Breast epithelium (tissue), 4 donors: ENCODE measurements around the gene POPDC2. TPM values are rescaled to one million over a fixed set of nuclear protein-coding genes. Genes with fewer than 3 reads are reported as not detected.

ENCODE experiments used
- DNase-seq, 2 donors: peaks; one replicate each; pipeline ENCODE4 v3.0.0-alpha.2; 2019; ENCODE audit warnings: low spot score in 2 of 2
- H3K27ac ChIP-seq, 2 donors: fragments of 200-600 bp; sonication (generic) in 1 of 2; one replicate each; pipeline ENCODE4 v1.5.1; 2016 to 2019; ENCODE audit warnings: mild to moderate bottlenecking in 1 of 2
- H3K27me3 ChIP-seq, 2 donors: fragments of 200-600 bp; sonication (generic) in 1 of 2; one replicate each; pipeline versions ENCODE4 v1.5.1 to v1.6.0; 2017 to 2019; ENCODE audit warnings: control low read depth in 1 of 2, mild to moderate bottlenecking in 1 of 2
- H3K36me3 ChIP-seq: fragments of 200-600 bp; one replicate; pipeline ENCODE4 v1.5.1; 2019
- H3K4me1 ChIP-seq, 2 donors: fragments of 200-600 bp; sonication (generic); one replicate each; pipeline ENCODE4 v1.5.1; 2016 to 2019; ENCODE audit warnings: control low read depth in 1 of 2
- H3K4me3 ChIP-seq, 3 donors: fragments of 200-600 bp; sonication (generic); 1 replicate in 2 of 3; 2 replicates in 1 of 3; pipeline ENCODE4 v1.5.1; 2016 to 2019; ENCODE audit warnings: mild to moderate bottlenecking in 3 of 3, moderate library complexity in 2 of 3
- H3K9me3 ChIP-seq, 2 donors: fragments of 200-600 bp; sonication (generic) in 1 of 2; one replicate each; pipeline ENCODE4 v1.5.1; 2016 to 2019; ENCODE audit warnings: control low read depth in 1 of 2
- CTCF ChIP-seq, 3 donors: fragments of 450-650 bp; IDR thresholded peaks; one replicate each; pipeline ENCODE4 v1.5.1; 2016 to 2017; ENCODE audit warnings: antibody characterized with exemption in 3 of 3, mild to moderate bottlenecking in 3 of 3, moderate library complexity in 3 of 3
- POLR2A ChIP-seq: fragments of 450-650 bp; IDR thresholded peaks from one replicate; pipeline ENCODE4 v1.6.1; 2016; ENCODE audit warnings: antibody characterized with exemption, mild to moderate bottlenecking, moderate library complexity
- POLR2AphosphoS5 ChIP-seq, 3 donors: sonication (generic); formaldehyde crosslinking; IDR thresholded peaks; one replicate each; pipeline ENCODE4 v1.6.1; 2017; ENCODE audit warnings: antibody characterized with exemption in 3 of 3
- intact Hi-C: fragments of 100-400 bp; cut with DNase I; formaldehyde crosslinking; loops from one replicate; pipeline ENCODE4 v1.15.1; 2023; ENCODE audit warnings: low total_unique reads
- total RNA-seq, 3 donors: library from RNA; depleted of rRNA; stranded (reverse); fragments of >200 nt; gene quantifications; one replicate each; pipeline ENCODE4 v1.1.0, GENCODE V29; 2016

Gene POPDC2
- total RNA-seq, 3 donors from 2014 or later, result 1.1 to 7.9 (median 6.9) TPM

- TF ChIP-seq CTCF (IDR thresholded peaks at IDR 0.05), result no peak
- no peak for TF ChIP-seq POLR2A
- no peak for TF ChIP-seq POLR2AphosphoS5 (IDR thresholded peaks at IDR 0.05)
- H3K36me3 ChIP-seq, result no peaks in the 10 kb centered on the region
- no peaks in the 10 kb centered on the region for H3K4me1 ChIP-seq
- intact Hi-C loops, result no loop called here
- no peak overlapping the region for H3K4me3 ChIP-seq
- no peak overlapping the region for H3K27ac ChIP-seq
- H3K9me3 ChIP-seq, result no peaks in the 10 kb centered on the region
- no peaks in the 10 kb centered on the region for H3K27me3 ChIP-seq
- no peak for DNase-seq
These were observed 39.5 kb downstream of the POPDC2 start for GRCh38 chr3:119620899-119621298.

GRCh38 chr3:119619094-119619493 lies 41.3 kb downstream of the POPDC2 start:
- Histone ChIP-seq H3K27ac (no peak overlapping the region), H3K27me3 (no peaks in the 10 kb centered on the region), H3K36me3 (no peaks in the 10 kb centered on the region), H3K9me3 (no peaks in the 10 kb centered on the region), H3K4me1 (no peaks in the 10 kb centered on the region), H3K4me3 (no peak overlapping the region)
- DNase-seq, result no peak
- TF ChIP-seq CTCF (IDR thresholded peaks at IDR 0.05) (no peak), POLR2A (no peak), POLR2AphosphoS5 (IDR thresholded peaks at IDR 0.05) (no peak)
- intact Hi-C loops, result no loop called here

DNA sequence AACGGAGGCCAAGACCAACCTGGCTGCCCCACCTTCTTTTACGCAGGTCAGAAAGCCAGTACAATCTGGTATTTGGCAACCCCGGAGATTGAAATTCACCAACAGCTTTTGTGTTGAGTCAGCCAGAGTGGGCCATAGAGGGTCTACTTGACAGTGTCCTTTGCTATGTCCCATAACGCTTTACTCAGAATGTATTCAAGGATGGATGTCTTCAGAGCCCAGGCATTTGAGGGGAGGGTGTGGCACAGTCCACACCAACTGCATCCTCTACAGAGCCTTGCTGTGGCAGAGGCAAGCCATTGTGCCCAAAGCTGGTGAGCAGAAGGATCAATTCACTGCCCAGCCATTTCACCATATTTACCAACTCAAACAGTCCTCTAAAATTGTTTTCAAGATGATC lies 44.3 kb downstream of the POPDC2 start:
- Histone ChIP-seq H3K36me3 (no peaks in the 10 kb centered on the region), H3K4me1 (no peaks in the 10 kb centered on the region), H3K27ac (no peak overlapping the region), H3K9me3 (no peaks in the 10 kb centered on the region), H3K27me3 (no peaks in the 10 kb centered on the region), H3K4me3 (no peak overlapping the region)
- no peak for DNase-seq
- TF ChIP-seq CTCF (IDR thresholded peaks at IDR 0.05) (no peak), POLR2A (no peak), POLR2AphosphoS5 (IDR thresholded peaks at IDR 0.05) (no peak)
- intact Hi-C loops, result no loop called here

- TF ChIP-seq POLR2AphosphoS5 (IDR thresholded peaks at IDR 0.05) (no peak), CTCF (IDR thresholded peaks at IDR 0.05) (no peak), POLR2A (no peak)
- H3K4me3 ChIP-seq, result no peak overlapping the region
- no peak overlapping the region for H3K27ac ChIP-seq
- no peaks in the 10 kb centered on the region for H3K9me3 ChIP-seq
- no peaks in the 10 kb centered on the region for H3K27me3 ChIP-seq
- intact Hi-C loops, result no loop called here
- no peaks in the 10 kb centered on the region for H3K36me3 ChIP-seq
- no peaks in the 10 kb centered on the region for H3K4me1 ChIP-seq
- DNase-seq, result no peak
These were observed 46.5 kb downstream of the POPDC2 start for GRCh38 chr3:119613872-119614271.

GRCh38 chr3:119613201-119613600 lies 47.2 kb downstream of the POPDC2 start:
- H3K4me1 ChIP-seq, result no peaks in the 10 kb centered on the region
- intact Hi-C loops, result no loop called here
- no peaks in the 10 kb centered on the region for H3K9me3 ChIP-seq
- no peak overlapping the region for H3K4me3 ChIP-seq
- no peaks in the 10 kb centered on the region for H3K27me3 ChIP-seq
- no peaks in the 10 kb centered on the region for H3K36me3 ChIP-seq
- DNase-seq, result no peak
- no peak for TF ChIP-seq CTCF (IDR thresholded peaks at IDR 0.05)
- TF ChIP-seq POLR2A, result no peak
- no peak for TF ChIP-seq POLR2AphosphoS5 (IDR thresholded peaks at IDR 0.05)
- no peak overlapping the region for H3K27ac ChIP-seq
